ENCODE measurements around the gene TDRD12.
A peak's percentile ranks its signal among the peaks of the same experiment; 100 is the strongest.
"Not testable (repeated sequence)": the region's sequence is repeated elsewhere in the genome, so short reads cannot be mapped to it uniquely, and the experiment has no call there.

The TDRD12 gene

GRCh38 chr19:32688311-32688710, 31.3 kb upstream of the TDRD12 start:
- DNase-seq (ENCODE audit: low read depth) = peak; percentile 19
- no peak overlapping the region for H3K4me3 ChIP-seq (ENCODE audit: low read depth, low read length)
- TF ChIP-seq POLR2A (IDR thresholded peaks at IDR 0.05; ENCODE audit: extremely low read depth, insufficient read length) = no peak
- no peak for TF ChIP-seq MYC (IDR thresholded peaks at IDR 0.05; ENCODE audit: low read depth, low read length)
- no peak for TF ChIP-seq MAX (IDR thresholded peaks at IDR 0.05; ENCODE audit: low read depth, low read length)
- TF ChIP-seq, protein P1, sequence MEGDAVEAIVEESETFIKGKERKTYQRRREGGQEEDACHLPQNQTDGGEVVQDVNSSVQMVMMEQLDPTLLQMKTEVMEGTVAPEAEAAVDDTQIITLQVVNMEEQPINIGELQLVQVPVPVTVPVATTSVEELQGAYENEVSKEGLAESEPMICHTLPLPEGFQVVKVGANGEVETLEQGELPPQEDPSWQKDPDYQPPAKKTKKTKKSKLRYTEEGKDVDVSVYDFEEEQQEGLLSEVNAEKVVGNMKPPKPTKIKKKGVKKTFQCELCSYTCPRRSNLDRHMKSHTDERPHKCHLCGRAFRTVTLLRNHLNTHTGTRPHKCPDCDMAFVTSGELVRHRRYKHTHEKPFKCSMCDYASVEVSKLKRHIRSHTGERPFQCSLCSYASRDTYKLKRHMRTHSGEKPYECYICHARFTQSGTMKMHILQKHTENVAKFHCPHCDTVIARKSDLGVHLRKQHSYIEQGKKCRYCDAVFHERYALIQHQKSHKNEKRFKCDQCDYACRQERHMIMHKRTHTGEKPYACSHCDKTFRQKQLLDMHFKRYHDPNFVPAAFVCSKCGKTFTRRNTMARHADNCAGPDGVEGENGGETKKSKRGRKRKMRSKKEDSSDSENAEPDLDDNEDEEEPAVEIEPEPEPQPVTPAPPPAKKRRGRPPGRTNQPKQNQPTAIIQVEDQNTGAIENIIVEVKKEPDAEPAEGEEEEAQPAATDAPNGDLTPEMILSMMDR (IDR thresholded peaks at IDR 0.05; ENCODE audit: low read depth, low read length) = no peak

DNA sequence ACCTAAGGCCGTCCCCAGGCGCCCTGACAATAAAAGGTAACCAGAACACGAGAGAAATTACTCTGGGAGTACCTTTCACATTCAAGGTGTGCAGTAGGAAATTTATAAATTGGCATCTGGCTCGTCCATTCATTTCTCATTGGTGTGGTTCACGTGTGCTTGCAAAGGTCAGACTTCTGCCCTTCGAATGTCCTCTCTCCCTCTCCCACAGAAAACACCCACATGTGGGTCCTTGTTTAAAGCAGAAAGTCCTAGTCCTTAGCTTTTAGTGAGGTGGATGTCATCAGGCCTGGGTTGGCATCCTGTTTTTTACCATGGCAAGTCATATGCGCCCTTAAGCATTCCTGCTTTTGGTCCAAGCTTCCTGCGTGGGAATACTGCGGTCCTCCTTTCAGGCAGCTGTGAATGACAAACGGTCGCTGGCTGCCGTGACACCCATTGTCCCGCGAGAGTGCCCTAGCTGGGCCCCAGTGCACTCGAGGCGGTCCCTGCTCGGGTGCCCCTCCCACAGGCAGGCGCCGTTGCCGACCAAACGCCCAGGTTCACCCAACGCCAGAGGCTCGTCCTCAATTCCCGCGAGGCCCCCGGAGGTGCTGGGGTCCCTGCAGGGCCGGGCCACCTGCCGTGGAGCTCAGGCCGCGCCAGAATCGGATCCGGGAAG, 28.1 kb upstream of the TDRD12 start, which contains the start of gene NUDT19:
Gene NUDT19 (plus strand): TSS at position 531 of the 661 bp plus-strand sequence. CDS start 140 bp downstream, outside the sequence.
- TF ChIP-seq, protein P1 (IDR thresholded peaks at IDR 0.05; ENCODE audit: low read depth, low read length) = no peak
- TF ChIP-seq MAX (IDR thresholded peaks at IDR 0.05; ENCODE audit: low read depth, low read length) (peak; percentile 37; the same call in 1 of the 2 replicates), MYC (IDR thresholded peaks at IDR 0.05; ENCODE audit: low read depth, low read length) (peak; percentile 57; the same call in 1 of the 2 replicates), POLR2A (IDR thresholded peaks at IDR 0.05; ENCODE audit: extremely low read depth, insufficient read length) (peak; percentile 59)
- DNase-seq (ENCODE audit: low read depth) = peak; percentile 88
- peak within 1 kb of the TSS; percentile 87 for H3K4me3 ChIP-seq (ENCODE audit: low read depth, low read length)

DNA sequence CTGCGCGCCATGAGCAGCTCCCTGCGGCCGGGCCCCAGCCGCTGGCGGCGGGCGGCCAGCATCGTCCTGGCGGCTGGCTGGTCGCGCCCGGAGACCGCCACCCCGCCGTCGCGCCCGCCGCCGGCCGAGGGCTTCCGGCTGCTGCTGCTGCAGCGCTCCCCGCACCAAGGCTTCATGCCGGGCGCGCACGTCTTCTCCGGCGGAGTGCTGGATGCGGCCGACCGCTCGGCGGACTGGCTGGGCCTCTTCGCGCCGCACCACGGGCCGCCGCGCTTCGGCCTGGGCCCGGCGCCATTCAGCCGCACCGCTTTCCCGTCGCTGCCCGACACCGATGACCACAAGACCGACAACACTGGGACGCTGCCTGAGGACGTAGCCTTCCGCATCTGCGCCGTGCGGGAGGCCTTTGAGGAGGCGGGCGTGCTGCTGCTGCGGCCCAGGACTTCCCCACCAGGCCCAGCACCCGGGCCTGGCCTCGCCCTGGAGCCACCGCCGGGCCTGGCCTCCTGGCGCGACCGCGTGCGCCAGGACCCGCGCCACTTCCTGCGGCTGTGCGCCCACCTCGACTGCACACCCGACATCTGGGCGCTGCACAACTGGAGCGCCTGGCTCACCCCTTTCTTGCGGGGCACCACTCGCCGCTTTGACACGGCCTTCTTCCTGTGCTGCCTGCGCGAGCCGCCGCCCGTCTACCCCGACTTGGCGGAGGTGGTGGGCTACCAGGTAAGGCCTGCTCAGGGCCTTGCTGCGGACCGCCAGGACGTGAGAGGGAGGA, 27.4 kb upstream of the TDRD12 start:
- H3K4me3 ChIP-seq (ENCODE audit: low read depth, low read length) = peak overlapping the region; percentile 87
- peak; percentile 80 for DNase-seq (ENCODE audit: low read depth)
- TF ChIP-seq POLR2A (IDR thresholded peaks at IDR 0.05; ENCODE audit: extremely low read depth, insufficient read length) (peak; percentile 34), MYC (IDR thresholded peaks at IDR 0.05; ENCODE audit: low read depth, low read length) (peak; percentile 74), MAX (IDR thresholded peaks at IDR 0.05; ENCODE audit: low read depth, low read length) (peak; percentile 48; the same call in 1 of the 2 replicates)
- TF ChIP-seq, protein P1 (IDR thresholded peaks at IDR 0.05; ENCODE audit: low read depth, low read length) = no peak

DNA sequence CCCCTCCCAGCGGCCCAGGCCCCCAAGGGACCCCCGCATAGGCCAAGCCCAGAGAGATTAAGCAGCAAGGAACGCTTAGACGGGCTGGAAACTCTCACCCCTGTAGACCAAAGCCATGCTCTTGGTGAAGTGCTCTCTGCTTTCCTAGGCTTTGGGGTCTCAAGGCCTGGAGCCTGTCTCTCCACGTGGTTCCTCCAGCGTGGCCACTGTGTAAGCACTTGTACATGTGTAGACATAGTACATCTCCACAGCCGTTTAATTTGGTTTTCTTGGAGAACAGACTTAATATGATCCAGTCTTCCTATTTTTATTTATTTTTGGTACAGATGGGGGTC, 26.9 kb upstream of the TDRD12 start:
- TF ChIP-seq MAX (IDR thresholded peaks at IDR 0.05; ENCODE audit: low read depth, low read length) (peak; percentile 84), MYC (IDR thresholded peaks at IDR 0.05; ENCODE audit: low read depth, low read length) (peak; percentile 62; the same call in 1 of the 2 replicates), POLR2A (IDR thresholded peaks at IDR 0.05; ENCODE audit: extremely low read depth, insufficient read length) (no peak)
- TF ChIP-seq, protein P1 (IDR thresholded peaks at IDR 0.05; ENCODE audit: low read depth, low read length) = no peak
- peak overlapping the region; percentile 87 for H3K4me3 ChIP-seq (ENCODE audit: low read depth, low read length)
- peak; percentile 41 for DNase-seq (ENCODE audit: low read depth)

DNA sequence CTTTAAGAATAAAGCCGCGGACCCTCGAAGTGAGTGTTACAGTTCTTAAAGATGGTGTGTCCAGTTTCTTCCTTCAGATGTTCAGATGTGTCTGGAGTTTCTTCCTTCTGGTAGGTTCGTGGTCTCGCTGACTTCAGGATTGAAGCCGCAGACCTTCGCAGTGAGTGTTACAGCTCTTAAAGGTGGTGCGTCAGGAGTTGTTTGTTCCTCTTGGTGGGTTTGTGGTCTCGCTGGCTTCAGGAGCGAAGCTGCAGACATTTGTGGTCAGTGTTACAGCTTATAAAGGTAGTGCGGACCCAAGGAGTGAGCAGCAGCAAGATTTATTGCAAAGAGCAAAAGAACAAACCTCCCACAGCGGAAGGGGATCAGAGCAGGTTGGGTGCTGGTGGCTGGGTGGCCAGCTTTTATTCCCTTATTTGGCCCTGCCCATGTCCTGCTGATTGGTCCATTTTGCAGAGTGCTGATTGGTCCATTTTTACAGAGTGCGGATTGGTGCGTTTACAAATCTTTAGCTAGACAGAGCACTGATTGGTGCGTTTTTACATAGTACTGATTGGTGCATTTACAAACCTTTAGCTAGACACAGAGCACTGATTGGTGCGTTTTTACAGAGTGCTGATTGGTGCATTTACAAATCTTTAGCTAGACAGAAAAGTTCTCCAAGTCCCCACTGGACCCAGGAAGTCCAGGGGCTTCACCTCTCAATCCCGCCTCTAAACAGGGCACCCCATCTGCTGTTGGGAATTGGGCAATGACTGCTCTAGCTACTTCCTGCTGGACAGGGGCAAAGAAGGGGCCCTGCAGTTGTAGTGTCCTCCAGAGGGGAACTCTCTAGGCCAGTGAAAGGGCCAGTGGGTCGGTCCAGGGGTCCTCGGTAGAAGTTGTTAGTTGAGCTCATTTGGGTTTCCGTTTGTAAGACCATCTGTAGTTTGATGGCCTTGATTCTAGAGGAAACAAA, 26.1 kb upstream of the TDRD12 start:
- TF ChIP-seq POLR2A (IDR thresholded peaks at IDR 0.05; ENCODE audit: extremely low read depth, insufficient read length) = peak; percentile 22
- peak overlapping the region; percentile 87 for H3K4me3 ChIP-seq (ENCODE audit: low read depth, low read length)
- DNase-seq (ENCODE audit: low read depth) = peak; percentile 57

DNA sequence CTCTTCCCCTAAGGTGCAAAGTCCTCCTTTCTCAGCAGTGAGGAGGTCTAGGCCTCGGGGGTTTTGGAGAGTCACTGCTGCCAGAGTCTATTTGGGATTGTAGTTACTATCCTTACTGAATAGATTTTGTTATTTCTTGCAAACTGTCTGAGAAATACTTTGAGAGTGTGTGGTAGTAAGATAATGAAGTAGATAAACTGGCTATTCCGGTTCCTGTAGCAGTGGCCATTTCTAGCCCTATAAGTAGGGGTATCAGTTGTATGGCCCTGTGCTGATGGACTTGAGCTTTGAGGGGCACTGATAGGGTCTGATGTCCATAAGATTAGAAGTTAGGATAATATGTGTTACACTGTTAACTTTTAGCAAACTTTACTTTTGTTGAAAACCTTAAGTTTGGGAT, 25.3 kb upstream of the TDRD12 start:
- not testable (repeated sequence) for DNase-seq (ENCODE audit: low read depth)
- peak overlapping the region; percentile 87 for H3K4me3 ChIP-seq (ENCODE audit: low read depth, low read length)

- peak overlapping the region; percentile 87 for H3K4me3 ChIP-seq (ENCODE audit: low read depth, low read length)
- not testable (repeated sequence) for DNase-seq (ENCODE audit: low read depth)
These were observed 24.7 kb upstream of the TDRD12 start for GRCh38 chr19:32694851-32695250.

- DNase-seq (ENCODE audit: low read depth) = peak; percentile 33
- not testable (repeated sequence) for H3K4me3 ChIP-seq (ENCODE audit: low read depth, low read length)
These were observed 24.1 kb upstream of the TDRD12 start for GRCh38 chr19:32695506-32695905.

- H3K4me3 ChIP-seq (ENCODE audit: low read depth, low read length); DNase-seq (ENCODE audit: low read depth): not testable (repeated sequence)
These were observed 22.8 kb upstream of the TDRD12 start for GRCh38 chr19:32696771-32697170.

DNA sequence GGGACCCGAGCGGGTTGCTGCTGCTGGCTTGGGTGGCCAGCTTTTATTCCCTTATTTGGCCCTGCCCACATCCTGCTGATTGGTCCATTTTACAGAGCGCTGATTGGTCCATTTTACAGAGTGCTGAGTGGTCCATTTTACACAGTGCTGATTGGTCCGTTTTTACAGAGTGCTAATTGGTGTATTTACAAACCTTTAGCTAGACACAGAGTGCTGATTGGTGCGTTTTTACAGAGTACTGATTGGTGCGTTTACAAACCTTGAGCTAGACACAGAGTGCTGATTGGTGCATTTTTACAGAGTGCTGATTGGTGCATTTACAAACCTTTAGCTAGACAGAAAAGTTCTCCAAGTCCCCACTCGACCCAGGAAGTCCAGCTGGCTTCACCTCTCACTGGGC, 19.4 kb upstream of the TDRD12 start:
- not testable (repeated sequence) for H3K4me3 ChIP-seq (ENCODE audit: low read depth, low read length); DNase-seq (ENCODE audit: low read depth)

All from NB4 (cell line).